GM19372 (cell line): ENCODE results near the gene LIN7B.
"Not testable (repeated sequence)": the region's sequence is repeated elsewhere in the genome, so short reads cannot be mapped to it uniquely, and the experiment has no call there.

Experiments used
- ATAC-seq: cut with Tn5 transposase; IDR thresholded peaks from one replicate; pipeline ENCODE4 v1.9.1; 2021; ENCODE audit warnings: mild to moderate bottlenecking, low read depth, moderate library complexity; ENCODE audit not compliant: unreplicated experiment

Gene LIN7B

DNA sequence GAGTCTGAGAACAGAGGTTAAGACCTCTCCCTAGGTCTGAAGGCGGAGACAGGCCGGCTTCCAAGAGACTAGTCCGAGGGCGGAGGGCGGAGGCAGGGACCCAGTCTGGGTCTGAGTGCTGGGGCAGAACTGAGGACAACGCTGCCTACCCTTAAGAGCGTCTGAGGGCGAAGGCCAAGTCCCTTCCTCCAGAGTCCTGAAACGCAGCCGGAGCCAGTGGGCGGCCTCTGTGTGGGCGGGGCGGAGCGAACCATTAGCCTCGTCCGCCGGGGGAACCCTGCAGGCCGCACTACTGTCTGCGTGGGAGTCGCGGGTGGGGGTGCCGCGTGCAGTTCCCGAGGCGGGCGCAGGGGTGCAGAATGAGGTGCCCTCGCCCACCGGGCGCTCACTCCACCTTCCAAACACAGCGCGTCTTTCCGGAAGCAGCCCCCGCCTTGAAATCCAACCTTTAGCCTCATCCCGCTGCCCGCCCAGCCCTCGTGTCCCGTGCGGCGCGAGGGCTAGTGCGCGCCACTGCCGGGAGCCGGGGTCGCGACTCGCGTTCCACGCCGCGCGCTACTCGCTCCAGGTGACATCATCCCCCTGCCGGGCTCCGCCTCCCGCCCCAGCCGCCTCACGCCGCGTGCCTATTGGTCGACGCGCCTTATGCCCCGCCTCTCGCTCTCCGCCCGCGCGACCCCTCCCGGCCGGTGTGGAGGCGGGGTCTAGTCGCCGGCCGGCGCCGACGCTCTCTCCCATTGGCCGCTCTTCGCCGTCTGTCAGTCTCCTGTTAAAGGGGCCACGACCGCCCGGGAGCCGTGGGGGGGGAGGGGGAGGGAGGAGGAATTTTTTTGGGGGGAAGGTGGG, 4.6 kb downstream of the LIN7B start, which contains the start of gene C19orf73:
Gene C19orf73, minus strand, starts transcription at position 579 of the 846 bp plus-strand sequence. Its CDS starts 121 bp downstream, at position 458.
- peak; percentile 80 for ATAC-seq

GRCh38 chr19:49119411-49120324, 5.5 kb downstream of the LIN7B start, which contains the start of gene PPFIA3:
Gene PPFIA3, plus strand, starts transcription at chr19:49119544. Its CDS starts 8,330 bp downstream, at chr19:49127874.
- no peak for ATAC-seq

- ATAC-seq: no peak
Measured at GRCh38 chr19:49120325-49120683, 6.1 kb downstream of the LIN7B start.

- no peak for ATAC-seq
Measured at GRCh38 chr19:49120868-49121267, 6.7 kb downstream of the LIN7B start.

DNA sequence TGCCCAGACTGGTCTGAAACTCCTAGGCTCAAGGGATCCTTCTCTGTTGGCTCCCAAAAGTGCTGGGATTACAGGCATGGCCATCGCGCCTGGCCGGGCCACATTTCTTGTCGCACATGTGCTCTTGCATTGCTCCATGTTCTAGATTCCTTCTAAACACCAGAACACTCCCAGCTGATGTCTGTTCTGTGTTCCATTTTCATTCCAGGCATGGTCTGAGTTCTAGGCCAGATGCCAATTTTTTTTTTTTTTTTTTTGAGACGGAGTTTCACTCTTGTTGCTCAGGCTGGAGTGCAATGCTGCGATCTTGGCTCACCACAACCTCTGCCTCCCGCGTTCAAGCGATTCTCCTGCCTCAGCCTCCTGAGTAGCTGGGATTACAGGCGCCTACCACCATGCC, 7.7 kb downstream of the LIN7B start:
- ATAC-seq: not testable (repeated sequence)

GRCh38 chr19:49123285-49123684, 9.1 kb downstream of the LIN7B start:
- ATAC-seq: not testable (repeated sequence)

GRCh38 chr19:49125025-49125731, 11.0 kb downstream of the LIN7B start:
- ATAC-seq: no peak

- no peak for ATAC-seq
Measured at GRCh38 chr19:49126575-49126974, 12.4 kb downstream of the LIN7B start.

GRCh38 chr19:49127225-49127624, 13.1 kb downstream of the LIN7B start:
- ATAC-seq: not testable (repeated sequence)

GRCh38 chr19:49127674-49128544, 13.7 kb downstream of the LIN7B start:
- ATAC-seq: peak; percentile 86

DNA sequence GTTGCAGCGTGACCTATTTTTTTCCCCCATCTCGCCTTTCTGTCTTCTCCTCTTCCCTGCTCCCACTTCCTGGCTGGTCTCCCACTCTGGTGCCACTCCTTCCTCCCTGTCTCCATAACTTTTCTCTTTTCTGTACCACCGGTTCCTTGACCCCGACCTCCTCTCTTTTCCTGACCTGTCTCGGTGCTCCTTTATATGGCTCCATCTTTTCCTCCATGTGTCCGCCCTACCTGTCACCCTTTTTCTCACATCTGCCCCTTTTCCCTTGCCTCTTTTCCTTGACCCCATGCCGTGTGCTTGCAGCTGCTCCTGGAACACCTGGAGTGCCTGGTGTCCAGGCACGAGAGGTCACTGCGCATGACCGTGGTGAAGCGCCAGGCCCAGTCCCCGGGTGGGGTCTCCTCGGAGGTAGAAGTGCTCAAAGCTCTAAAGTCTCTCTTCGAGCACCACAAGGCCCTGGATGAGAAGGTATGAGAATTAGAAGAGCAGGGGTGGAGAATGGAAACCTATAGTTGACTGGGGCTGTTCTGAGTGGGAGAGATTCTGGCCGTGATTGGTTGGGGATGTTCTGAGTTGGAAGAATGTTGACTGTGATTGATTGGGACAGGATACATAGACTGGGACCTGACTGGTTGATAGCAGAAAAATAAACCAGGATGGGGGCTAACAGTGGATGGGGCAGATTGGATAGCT, 14.5 kb downstream of the LIN7B start:
- no peak for ATAC-seq

DNA sequence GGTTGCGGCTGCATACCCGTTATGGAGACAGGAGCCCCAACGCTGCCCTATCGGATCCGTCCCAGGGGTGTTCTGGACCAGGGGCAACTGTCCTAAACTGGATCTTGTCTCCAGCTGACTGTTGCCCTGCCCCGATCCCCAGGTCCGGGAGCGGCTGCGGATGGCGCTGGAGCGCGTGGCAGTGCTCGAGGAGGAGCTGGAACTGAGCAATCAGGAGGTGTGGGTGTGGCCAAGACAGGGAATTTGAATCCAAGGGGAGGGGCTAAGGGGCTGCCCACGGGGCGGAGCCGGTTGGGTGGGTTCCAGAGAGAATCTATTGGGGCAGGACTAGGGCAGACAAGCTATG, 15.0 kb downstream of the LIN7B start:
- ATAC-seq: no peak

DNA sequence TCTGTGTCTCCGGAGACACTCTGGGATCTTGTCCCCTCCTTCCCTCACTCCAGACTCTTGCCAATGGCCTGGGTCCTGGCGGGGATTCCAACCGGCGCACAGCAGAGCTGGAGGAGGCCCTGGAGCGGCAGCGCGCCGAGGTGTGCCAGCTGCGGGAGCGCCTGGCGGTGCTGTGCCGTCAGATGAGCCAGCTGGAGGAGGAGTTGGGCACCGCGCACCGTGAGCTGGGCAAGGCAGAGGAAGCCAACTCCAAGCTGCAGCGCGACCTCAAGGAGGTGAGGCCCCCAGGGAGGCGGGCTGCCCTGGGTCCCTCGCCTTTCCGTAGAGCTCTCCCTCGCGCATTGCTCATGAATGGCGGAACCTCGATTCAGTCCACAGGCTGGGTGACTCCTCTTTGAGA, 16.2 kb downstream of the LIN7B start:
- ATAC-seq: no peak

- no peak for ATAC-seq
Measured at GRCh38 chr19:49132974-49133609, 18.9 kb downstream of the LIN7B start.

- ATAC-seq: no peak
Measured at GRCh38 chr19:49133621-49134454, 19.7 kb downstream of the LIN7B start.

DNA sequence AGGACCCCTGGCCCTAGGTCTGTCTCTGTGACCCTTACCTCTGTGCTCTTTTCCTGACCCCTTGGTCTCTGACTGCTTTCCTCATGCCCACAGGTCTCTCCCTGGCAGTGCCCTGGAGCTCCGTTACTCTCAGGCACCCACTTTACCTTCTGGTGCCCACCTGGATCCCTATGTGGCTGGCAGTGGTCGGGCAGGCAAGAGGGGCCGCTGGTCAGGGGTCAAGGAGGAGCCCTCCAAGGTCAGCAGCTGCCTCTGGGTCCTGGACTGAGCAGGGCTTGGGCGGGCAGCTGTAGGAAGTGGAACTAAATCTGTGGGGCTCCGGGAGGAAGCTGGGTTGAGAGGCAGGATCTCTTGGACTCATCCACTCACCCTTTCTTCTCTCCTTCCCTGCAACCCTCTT, 21.5 kb downstream of the LIN7B start:
- no peak for ATAC-seq

- ATAC-seq: no peak
Measured at GRCh38 chr19:49136771-49137171, 22.6 kb downstream of the LIN7B start.

DNA sequence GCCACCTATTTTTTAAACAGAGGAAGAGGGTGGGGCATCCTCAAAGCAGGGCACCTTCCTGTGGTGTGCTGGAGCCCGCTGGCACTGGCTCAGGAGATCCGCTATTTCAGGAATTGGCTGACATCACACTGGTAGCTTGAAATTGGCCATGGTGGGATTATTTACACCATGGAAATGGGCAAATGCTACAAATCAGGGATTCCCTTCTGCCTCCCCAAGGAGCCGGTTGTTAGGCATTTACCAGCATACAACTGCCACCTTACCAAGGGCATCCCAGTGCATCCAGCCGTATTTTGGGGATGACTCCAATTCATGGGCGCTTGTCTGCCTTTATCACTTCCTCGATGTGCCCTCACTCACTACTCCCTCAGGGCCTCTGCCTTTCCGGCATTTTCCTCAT, 26.8 kb downstream of the LIN7B start:
- ATAC-seq: no peak
